Fibroblast of upper back skin (primary cell): Measurements from ENCODE around the gene ZNF8.
"Not testable (repeated sequence)": the region's sequence is repeated elsewhere in the genome, so short reads cannot be mapped to it uniquely, and the experiment has no call there.

Experiments
- DNase-seq: peaks from one replicate; pipeline ENCODE4 v3.0.0-alpha.2; 2013

Gene ZNF8

DNA sequence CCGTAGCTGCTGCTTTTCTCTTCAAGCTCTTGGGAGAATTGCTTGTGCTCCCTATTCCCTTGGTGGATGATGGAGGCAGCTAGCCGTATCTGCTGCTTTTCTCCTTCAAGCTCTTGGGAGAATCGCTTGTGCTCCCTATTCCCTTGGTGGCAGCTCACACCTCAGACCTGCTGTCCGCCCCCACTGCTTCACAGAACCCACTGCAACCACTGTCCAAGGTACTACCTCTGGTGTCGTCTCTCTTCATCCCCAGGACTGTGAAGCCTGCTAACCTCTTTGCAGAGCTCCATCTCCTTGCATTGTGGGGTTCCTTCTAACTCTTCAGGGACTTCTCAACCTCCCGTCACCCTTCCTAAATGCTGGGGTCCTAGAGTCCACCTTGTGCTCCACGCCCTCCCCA is 21.9 kb downstream of the ZNF8 start:
- no peak for DNase-seq

- DNase-seq: no peak
These were observed 25.5 kb downstream of the ZNF8 start for GRCh38 chr19:58304255-58304654.

DNA sequence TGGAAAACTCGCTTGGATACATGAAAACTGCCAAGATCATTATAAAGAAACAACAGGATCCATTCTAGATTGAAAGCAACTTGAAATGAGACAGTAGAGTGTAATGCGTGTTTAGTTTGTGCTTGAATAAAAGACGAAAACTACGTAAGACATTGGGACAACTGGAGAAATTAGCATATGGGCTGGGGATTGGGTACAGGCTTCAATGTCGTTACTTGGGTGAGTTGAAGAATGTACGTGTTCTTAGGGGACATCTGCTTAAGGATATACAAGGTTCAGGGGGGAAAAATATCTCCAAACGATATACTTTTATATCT is 26.0 kb downstream of the ZNF8 start:
- DNase-seq: no peak

GRCh38 chr19:58305065-58305931 is 26.5 kb downstream of the ZNF8 start, which contains the start of gene ERVK3-1:
TSS of gene ERVK3-1 (plus strand) at chr19:58305377. CDS start at chr19:58312169, 6,792 bp downstream.
- peak; percentile 96 for DNase-seq

DNA sequence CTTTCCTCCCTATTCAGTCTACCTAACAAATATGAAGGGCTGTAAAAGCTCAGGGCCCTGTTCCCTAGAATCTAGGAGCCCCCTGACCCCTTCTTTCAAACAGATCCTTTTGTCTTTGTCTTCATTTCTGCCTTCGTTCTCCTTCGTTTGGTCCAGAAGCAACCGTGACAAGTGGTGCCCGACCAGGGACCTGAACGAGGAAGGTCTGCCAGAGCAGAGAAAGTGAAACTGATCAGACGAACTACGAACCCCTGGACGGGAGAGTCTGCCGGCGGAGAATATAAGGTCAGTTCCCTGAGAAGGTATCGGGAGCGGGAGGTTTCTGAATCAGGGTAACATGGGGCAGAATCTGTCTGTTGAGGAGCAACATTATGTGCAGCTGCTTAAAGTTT is 27.2 kb downstream of the ZNF8 start:
- no peak for DNase-seq

- DNase-seq: no peak
These were observed 29.0 kb downstream of the ZNF8 start for GRCh38 chr19:58307736-58308135.

DNA sequence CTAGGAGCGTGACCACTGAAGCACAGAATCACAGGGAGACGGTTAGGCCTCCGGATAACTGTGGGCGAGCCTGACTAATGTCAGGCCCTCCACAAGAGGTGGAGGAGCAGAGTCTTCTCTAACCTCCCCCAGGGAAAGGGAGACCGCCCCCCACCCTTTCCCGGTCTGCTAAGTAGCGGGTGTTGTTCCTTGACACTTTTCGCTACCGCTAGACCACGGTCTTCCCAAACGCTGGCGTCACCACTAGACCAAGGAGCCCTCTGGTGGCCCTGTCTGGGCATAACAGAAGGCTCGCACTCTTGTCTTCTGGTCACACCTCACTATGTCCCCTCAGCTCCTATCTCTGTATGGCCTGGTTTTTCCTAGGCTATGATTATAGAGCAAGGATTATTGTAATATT is 31.9 kb downstream of the ZNF8 start:
- DNase-seq: not testable (repeated sequence)

DNA sequence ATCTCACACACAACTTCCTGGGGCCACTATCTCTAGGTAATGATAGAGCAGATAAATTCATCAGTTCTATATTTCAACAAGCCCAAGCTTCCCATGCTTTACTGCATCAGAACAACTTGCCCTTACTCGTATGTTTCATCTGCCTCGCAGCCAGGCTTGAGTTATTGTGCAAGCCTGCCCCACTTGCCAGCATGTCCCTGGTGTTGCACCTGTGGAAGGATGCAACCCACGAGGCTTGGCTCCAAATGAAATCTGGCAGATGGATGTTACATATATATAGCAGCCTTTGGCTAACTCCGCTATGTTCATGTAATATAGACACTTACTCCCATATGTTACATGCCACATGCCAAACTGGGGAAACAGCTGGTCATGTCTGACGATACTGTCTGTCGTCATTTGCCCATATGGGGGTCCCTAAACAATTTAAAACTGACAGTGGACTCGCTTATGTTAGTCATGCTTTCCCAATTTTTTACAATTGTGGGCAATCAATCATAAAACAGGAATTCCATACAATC is 32.6 kb downstream of the ZNF8 start:
- DNase-seq: no peak

DNA sequence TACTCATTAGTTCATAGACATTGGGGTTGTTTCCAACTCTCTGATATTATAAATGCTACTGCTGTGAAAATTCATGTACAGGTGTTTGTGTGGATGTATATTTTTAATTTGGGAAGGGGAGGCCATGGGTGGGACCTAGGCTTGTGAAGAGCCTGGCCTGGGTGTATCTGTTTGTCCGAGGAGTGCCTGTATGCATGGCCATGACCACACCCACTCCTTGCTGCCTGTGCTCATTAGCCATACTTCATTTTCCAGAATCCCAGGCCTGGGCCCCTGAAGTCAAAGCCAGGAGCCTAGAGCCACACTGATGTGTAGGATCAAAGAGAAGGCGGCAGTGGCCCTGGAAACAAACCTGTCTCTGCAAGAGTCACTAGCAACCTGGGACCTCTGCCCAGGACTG is 36.8 kb downstream of the ZNF8 start:
- no peak for DNase-seq

DNA sequence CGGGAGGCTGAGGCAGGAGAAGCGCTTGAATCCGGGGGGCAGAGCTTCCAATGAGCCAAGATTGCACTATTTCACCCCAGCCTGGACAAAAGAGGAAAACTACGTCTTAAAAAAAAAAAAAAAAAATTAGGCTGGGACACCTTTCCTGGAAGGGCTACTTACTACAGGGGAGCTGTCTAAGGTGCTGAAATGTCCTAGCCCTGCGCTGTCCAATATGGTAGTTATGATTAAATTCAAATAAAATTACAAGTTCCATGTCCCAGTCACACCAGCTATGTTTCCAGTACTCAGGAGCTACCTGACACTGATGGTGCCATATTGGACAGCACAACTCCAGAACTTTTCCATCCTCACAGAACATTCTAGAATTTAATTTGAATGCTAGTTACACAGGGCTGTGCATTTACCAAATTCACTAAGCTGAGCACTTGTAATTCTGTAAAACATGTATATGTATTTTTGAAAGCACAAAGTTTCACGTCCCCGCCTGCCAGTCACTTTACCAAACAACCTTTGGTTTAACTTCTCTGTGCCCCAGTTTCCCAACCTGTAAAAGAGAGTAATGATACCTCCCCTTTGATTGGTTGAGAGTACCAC is 38.8 kb downstream of the ZNF8 start:
- peak; percentile 31 for DNase-seq

DNA sequence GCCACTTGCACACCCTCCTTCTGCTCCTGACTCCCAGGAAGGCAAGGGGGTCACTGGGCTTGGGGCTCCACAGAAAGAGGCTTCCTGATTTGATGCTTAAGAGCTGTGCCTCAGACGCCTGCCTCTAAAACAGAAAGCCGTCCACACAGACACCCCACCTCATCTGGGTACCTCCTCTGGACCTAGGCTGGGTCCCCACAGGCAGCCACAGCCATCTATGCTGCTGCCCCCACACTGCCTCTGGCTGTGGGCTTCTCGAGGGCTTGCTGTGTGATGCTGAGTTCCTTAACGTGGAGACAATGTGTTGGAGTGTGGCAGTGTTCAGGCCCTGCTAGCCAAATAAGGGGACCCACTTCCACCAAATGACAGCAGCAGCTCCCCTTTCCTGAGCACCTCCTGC is 39.5 kb downstream of the ZNF8 start:
- DNase-seq: no peak

GRCh38 chr19:58319241-58319640 is 40.5 kb downstream of the ZNF8 start:
- DNase-seq: no peak

DNA sequence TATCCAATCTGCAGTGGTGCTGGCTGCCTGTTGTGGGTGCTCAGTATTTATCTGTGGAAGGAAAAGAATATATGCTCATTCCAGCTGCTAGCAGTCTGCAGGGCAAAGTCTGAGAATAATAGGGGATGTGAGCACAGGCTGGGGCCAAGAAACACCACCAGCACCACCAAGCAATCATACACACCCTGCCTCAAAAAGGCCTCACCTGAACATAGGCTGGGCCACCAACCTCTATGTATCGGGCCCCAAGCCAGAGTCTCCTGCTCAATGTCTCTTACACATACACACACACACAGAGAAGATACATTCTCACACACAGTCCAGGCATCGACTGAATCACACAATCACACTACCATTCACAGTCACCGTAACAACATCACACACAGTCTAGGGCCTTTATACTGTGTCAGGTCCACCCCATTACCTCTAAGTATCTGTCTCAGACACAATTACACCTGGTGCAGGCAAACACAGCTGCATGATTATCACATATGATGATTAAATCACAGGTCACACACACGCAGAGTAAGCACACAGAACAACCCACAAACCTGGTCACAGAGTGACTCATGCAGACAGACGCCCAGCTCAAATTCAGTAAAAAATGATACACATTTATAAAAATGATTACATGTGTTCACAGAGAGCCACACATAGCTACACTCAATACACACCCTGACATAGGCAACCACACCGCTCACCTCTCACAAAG is 46.7 kb downstream of the ZNF8 start:
- no peak for DNase-seq

DNA sequence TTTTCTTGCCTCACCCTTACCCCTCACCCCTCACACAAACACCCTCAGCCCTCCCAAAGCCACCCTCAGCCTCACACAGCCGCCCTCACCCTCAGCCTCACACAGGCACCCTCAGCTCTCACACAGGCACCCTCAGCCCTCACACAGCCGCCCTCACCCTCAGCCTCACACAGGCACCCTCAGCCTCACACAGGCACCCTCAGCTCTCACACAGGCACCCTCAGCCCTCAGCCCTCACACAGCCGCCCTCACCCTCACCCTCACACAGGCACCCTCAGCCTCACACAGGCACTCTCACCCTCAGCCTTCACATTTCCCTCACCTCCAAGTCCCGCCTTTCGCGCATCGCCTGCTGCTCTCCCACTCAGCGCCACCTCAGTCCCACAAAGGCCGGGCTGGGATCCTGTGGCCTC is 47.8 kb downstream of the ZNF8 start:
- no peak for DNase-seq

DNA sequence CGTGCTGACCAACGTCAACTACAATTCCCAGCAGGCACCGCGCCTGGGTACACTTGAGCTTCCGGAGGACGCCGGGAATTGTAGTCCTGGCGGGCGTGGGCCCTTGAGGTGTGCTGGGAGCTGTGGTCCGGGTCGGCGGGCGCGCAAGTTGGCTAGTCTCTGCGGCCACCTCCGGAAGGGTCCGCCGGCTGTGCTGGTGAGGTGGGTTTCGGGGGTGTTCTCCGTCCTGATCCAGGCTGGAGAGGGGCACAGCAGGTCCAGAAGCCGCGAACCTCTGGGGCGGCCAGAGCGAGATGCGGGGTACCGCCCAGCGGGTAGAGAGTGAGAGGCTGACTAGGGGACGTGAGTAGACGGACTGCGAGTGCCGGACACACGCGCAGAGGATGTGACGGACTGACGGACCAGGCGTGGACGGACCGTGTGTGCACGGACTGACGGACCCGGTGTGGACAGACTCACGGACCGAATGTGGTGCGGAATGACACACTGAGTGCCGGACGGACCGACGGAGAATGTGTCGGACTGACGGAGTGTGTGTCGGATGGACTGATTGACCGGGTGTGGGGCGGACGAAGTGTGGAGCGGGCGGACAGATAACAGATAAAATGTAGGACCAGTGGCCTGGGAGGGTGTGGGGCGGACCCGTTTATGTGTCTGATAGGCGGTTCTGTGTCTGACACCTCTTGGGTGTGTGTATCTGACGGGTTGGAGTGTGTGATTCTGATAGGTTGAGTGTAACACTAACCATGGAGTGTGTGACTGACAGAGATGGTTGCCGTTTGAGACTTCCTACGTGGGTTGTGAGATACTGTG is 48.4 kb downstream of the ZNF8 start, which contains the start of gene ZSCAN22:
Gene ZSCAN22 (plus strand): TSS at position 81 of the 813 bp plus-strand sequence. CDS start 7,809 bp downstream, outside the sequence.
- peak; percentile 94 for DNase-seq

- DNase-seq: no peak
These were observed 50.2 kb downstream of the ZNF8 start for GRCh38 chr19:58328999-58329398.

- peak; percentile 18 for DNase-seq
These were observed 51.7 kb downstream of the ZNF8 start for GRCh38 chr19:58330458-58330857.

- no peak for DNase-seq
These were observed 53.9 kb downstream of the ZNF8 start for GRCh38 chr19:58332697-58333096.

DNA sequence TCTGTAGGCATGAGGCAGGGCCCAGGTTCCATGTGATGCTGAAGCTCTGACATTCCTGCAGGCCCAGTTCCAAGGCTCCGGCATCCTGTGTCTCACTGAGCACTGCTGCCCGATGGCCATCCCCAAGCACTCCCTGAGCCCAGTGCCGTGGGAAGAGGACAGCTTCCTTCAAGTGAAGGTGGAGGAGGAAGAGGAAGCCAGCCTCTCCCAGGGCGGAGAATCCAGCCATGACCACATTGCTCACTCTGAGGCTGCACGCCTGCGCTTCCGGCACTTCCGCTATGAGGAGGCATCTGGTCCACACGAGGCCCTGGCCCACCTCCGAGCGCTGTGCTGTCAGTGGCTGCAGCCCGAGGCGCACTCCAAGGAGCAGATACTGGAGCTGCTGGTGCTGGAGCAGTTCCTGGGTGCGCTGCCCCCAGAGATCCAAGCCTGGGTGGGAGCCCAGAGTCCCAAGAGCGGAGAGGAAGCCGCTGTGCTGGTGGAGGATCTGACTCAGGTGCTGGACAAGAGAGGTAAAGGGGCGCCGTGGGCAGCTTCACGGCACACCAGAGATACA is 56.0 kb downstream of the ZNF8 start:
- DNase-seq: no peak

GRCh38 chr19:58335630-58336029 is 56.9 kb downstream of the ZNF8 start:
- DNase-seq: no peak

- DNase-seq: no peak
These were observed 57.5 kb downstream of the ZNF8 start for GRCh38 chr19:58336216-58336615.

GRCh38 chr19:58336820-58337219 is 58.1 kb downstream of the ZNF8 start:
- DNase-seq: no peak
